GM18870 (cell line): ENCODE results near the gene RASGRP2.

Experiments used
- ATAC-seq: cut with Tn5 transposase; IDR thresholded peaks from one replicate; pipeline ENCODE4 v1.9.1; 2021; ENCODE audit warnings: moderate library complexity; ENCODE audit not compliant: unreplicated experiment

The RASGRP2 gene

GRCh38 chr11:64698427-64698826, 45.5 kb downstream of the RASGRP2 start:
- ATAC-seq, result no peak

- ATAC-seq, result no peak
These were observed 46.1 kb downstream of the RASGRP2 start for GRCh38 chr11:64697663-64698375.

GRCh38 chr11:64696045-64696444, 47.9 kb downstream of the RASGRP2 start:
- ATAC-seq, result no peak

- no peak for ATAC-seq
These were observed 48.4 kb downstream of the RASGRP2 start for GRCh38 chr11:64695548-64695947.

- no peak for ATAC-seq
These were observed 49.0 kb downstream of the RASGRP2 start for GRCh38 chr11:64694821-64695365.

GRCh38 chr11:64694026-64694755, 49.8 kb downstream of the RASGRP2 start:
- no peak for ATAC-seq

GRCh38 chr11:64692764-64693331, 51.1 kb downstream of the RASGRP2 start:
- ATAC-seq, result no peak

- ATAC-seq, result no peak
These were observed 52.4 kb downstream of the RASGRP2 start for GRCh38 chr11:64691543-64691942.

- ATAC-seq, result no peak
These were observed 53.7 kb downstream of the RASGRP2 start for GRCh38 chr11:64690235-64690634.

- ATAC-seq, result no peak
These were observed 55.4 kb downstream of the RASGRP2 start for GRCh38 chr11:64688534-64688982.

- ATAC-seq, result no peak
These were observed 56.1 kb downstream of the RASGRP2 start for GRCh38 chr11:64687643-64688533.

GRCh38 chr11:64687204-64687603, 56.7 kb downstream of the RASGRP2 start:
- no peak for ATAC-seq

- no peak for ATAC-seq
These were observed 57.3 kb downstream of the RASGRP2 start for GRCh38 chr11:64686466-64687170.

GRCh38 chr11:64685536-64685935, 58.4 kb downstream of the RASGRP2 start:
- no peak for ATAC-seq

GRCh38 chr11:64684357-64684756, 59.6 kb downstream of the RASGRP2 start:
- no peak for ATAC-seq

GRCh38 chr11:64681171-64681570, 62.8 kb downstream of the RASGRP2 start:
- no peak for ATAC-seq

GRCh38 chr11:64679846-64680245, 64.1 kb downstream of the RASGRP2 start:
- ATAC-seq, result no peak

- no peak for ATAC-seq
These were observed 66.4 kb downstream of the RASGRP2 start for GRCh38 chr11:64677441-64678023.
